Left renal cortex interstitium (tissue), 4 donors: ENCODE results near the gene AP4S1. TPM values are rescaled to one million over a fixed set of nuclear protein-coding genes. Genes with fewer than 3 reads are reported as not detected.
"Not testable (repeated sequence)": the region's sequence is repeated elsewhere in the genome, so short reads cannot be mapped to it uniquely, and the experiment has no call there.

Source experiments
- DNase-seq, 4 donors: peaks; one replicate each; pipeline ENCODE4 v3.0.0-alpha.2; 2013; ENCODE audit warnings: low read depth in 4 of 4, low spot score in 2 of 4, missing footprints in 1 of 4
- polyA plus RNA-seq, 4 donors: library from polyadenylated mRNA; unstranded; fragments of 120-200 nt; gene quantifications; one replicate each; pipeline ENCODE4 v1.2.1, GENCODE V29; 2013; ENCODE audit not compliant: insufficient read length in 4 of 4

Gene AP4S1
- polyA plus RNA-seq, 4 donors = 17.6 to 22.3 (median 18.7) TPM

GRCh38 chr14:31038521-31039166 lies 13.2 kb downstream of the AP4S1 start:
- no peak for DNase-seq

- no peak for DNase-seq
Measured at GRCh38 chr14:31042300-31042699, 16.9 kb downstream of the AP4S1 start.

GRCh38 chr14:31042893-31043292 lies 17.4 kb downstream of the AP4S1 start:
- not testable (repeated sequence) for DNase-seq

- no peak for DNase-seq
Measured at GRCh38 chr14:31043379-31043778, 17.9 kb downstream of the AP4S1 start.

GRCh38 chr14:31045501-31046080 lies 20.1 kb downstream of the AP4S1 start:
- DNase-seq = no peak

GRCh38 chr14:31047503-31047902 lies 22.1 kb downstream of the AP4S1 start:
- no peak for DNase-seq

GRCh38 chr14:31051023-31051422 lies 25.6 kb downstream of the AP4S1 start:
- DNase-seq = no peak

- no peak for DNase-seq
Measured at GRCh38 chr14:31051511-31051910, 26.1 kb downstream of the AP4S1 start.

- DNase-seq = not testable (repeated sequence)
Measured at GRCh38 chr14:31052905-31053586, 27.6 kb downstream of the AP4S1 start.

GRCh38 chr14:31057035-31057434 lies 31.6 kb downstream of the AP4S1 start:
- no peak for DNase-seq

- no peak for DNase-seq
Measured at GRCh38 chr14:31057701-31058364, 32.4 kb downstream of the AP4S1 start.

- no peak for DNase-seq
Measured at GRCh38 chr14:31059152-31059924, 33.9 kb downstream of the AP4S1 start.

- no peak for DNase-seq
Measured at GRCh38 chr14:31060253-31060875, 34.9 kb downstream of the AP4S1 start.

- DNase-seq = not testable (repeated sequence)
Measured at GRCh38 chr14:31062908-31063307, 37.5 kb downstream of the AP4S1 start.

- no peak for DNase-seq
Measured at GRCh38 chr14:31068235-31068634, 42.8 kb downstream of the AP4S1 start.

GRCh38 chr14:31069343-31069742 lies 43.9 kb downstream of the AP4S1 start:
- no peak for DNase-seq

- no peak for DNase-seq
Measured at GRCh38 chr14:31070431-31070830, 45.0 kb downstream of the AP4S1 start.

GRCh38 chr14:31071151-31071550 lies 45.7 kb downstream of the AP4S1 start:
- DNase-seq = no peak

GRCh38 chr14:31075144-31075543 lies 49.7 kb downstream of the AP4S1 start:
- DNase-seq = no peak

GRCh38 chr14:31078766-31079165 lies 53.3 kb downstream of the AP4S1 start:
- no peak for DNase-seq
